Activated CD8-positive, alpha-beta memory T cell treated with anti-CD3 and anti-CD28 coated beads for 36 hours (primary cell): ENCODE data around the gene ATAD1. TPM values are rescaled to one million over a fixed set of nuclear protein-coding genes. Genes with fewer than 3 reads are reported as not detected.
"Not testable (repeated sequence)": the region's sequence is repeated elsewhere in the genome, so short reads cannot be mapped to it uniquely, and the experiment has no call there.

ENCODE experiments used
- CTCF ChIA-PET: fragments of 350-600 bp; sonication (Branson Sonifier 250); formaldehyde crosslinking; loops from one replicate; lab custom pipeline; 2021; ENCODE audit warnings: antibody characterized with exemption; lab: Charles Lee
- POLR2A ChIA-PET: fragments of 350-600 bp; sonication (Branson Sonifier 250); formaldehyde crosslinking; loops from one replicate; lab custom pipeline; 2021; ENCODE audit warnings: antibody characterized with exemption; lab: Charles Lee
- total RNA-seq, 2 experiments: library from RNA; stranded (reverse); gene quantifications; one replicate each; pipeline ENCODE4 v1.2.3, GENCODE V29; 2021

The ATAD1 gene
- total RNA-seq, 2 experiments from 2014 or later, result 57.7 to 60.1 TPM

GRCh38 chr10:87818505-87819288, 671 bp upstream of the ATAD1 start:
- ChIA-PET CTCF (interaction anchor here (1.0 to 1.7 kb wide), 7 partner anchors 9 to 301 kb away, joined by 3 to 11 read pairs (median 4); partner anchors contain the start of genes KLLN and PTEN), POLR2A (interaction anchor here (0.9 to 2.6 kb wide), 7 partner anchors 8 to 56 kb away, joined by 3 to 28 read pairs (median 3); no protein-coding TSS in a partner anchor)

- ChIA-PET CTCF (interaction anchor here (1.2 kb wide), 1 partner anchor 12 kb away, joined by 6 read pairs; no protein-coding TSS in a partner anchor), POLR2A (interaction anchor here (0.8 to 2.6 kb wide), 4 partner anchors 11 to 55 kb away, joined by 3 to 28 read pairs (median 9); no protein-coding TSS in a partner anchor)
Measured at GRCh38 chr10:87816898-87817608, 973 bp downstream of the ATAD1 start.

- POLR2A ChIA-PET, result no interaction called here
- CTCF ChIA-PET, result interaction anchor here (1.4 kb wide), 1 partner anchor 12 kb away, joined by 3 read pairs; no protein-coding TSS in a partner anchor
Measured at GRCh38 chr10:87816163-87816897, 1.7 kb downstream of the ATAD1 start.

GRCh38 chr10:87804939-87805569, 13.0 kb downstream of the ATAD1 start:
- POLR2A ChIA-PET, result no interaction called here

GRCh38 chr10:87803831-87804230, 14.2 kb downstream of the ATAD1 start:
- CTCF ChIA-PET, result interaction anchor here (0.7 kb wide), 1 partner anchor 12 kb away, joined by 3 read pairs; no protein-coding TSS in a partner anchor
- POLR2A ChIA-PET, result no interaction called here

More at GRCh38 chr10:87804939-87805569, 13.0 kb downstream of the ATAD1 start:
- CTCF ChIA-PET, result no interaction called here

GRCh38 chr10:87803328-87803727, 14.7 kb downstream of the ATAD1 start:
- ChIA-PET POLR2A (no interaction called here), CTCF (interaction anchor here (0.7 kb wide), 1 partner anchor 12 kb away, joined by 3 read pairs; no protein-coding TSS in a partner anchor)

- CTCF ChIA-PET, POLR2A ChIA-PET: not testable (repeated sequence)
Measured at GRCh38 chr10:87801813-87802435, 16.1 kb downstream of the ATAD1 start.

GRCh38 chr10:87799860-87800259, 18.2 kb downstream of the ATAD1 start:
- POLR2A ChIA-PET, result no interaction called here
- CTCF ChIA-PET, result no interaction called here

- ChIA-PET CTCF (no interaction called here), POLR2A (no interaction called here)
Measured at GRCh38 chr10:87798082-87798481, 19.9 kb downstream of the ATAD1 start.

GRCh38 chr10:87794285-87794684, 23.7 kb downstream of the ATAD1 start:
- POLR2A ChIA-PET, result no interaction called here
- CTCF ChIA-PET, result no interaction called here

- ChIA-PET POLR2A (interaction anchor here (0.6 kb wide), 1 partner anchor 42 kb away, joined by 3 read pairs; no protein-coding TSS in a partner anchor), CTCF (no interaction called here)
Measured at GRCh38 chr10:87790185-87790584, 27.8 kb downstream of the ATAD1 start.

GRCh38 chr10:87786421-87786820, 31.6 kb downstream of the ATAD1 start:
- POLR2A ChIA-PET, result no interaction called here
- CTCF ChIA-PET, result no interaction called here

- ChIA-PET POLR2A (no interaction called here), CTCF (no interaction called here)
Measured at GRCh38 chr10:87782721-87783120, 35.3 kb downstream of the ATAD1 start.

GRCh38 chr10:87781545-87781944, 36.5 kb downstream of the ATAD1 start:
- ChIA-PET CTCF (no interaction called here), POLR2A (no interaction called here)

- ChIA-PET POLR2A (no interaction called here), CTCF (interaction anchor here (1.7 kb wide), 1 partner anchor 16 kb away, joined by 3 read pairs; no protein-coding TSS in a partner anchor)
Measured at GRCh38 chr10:87776328-87776727, 41.7 kb downstream of the ATAD1 start.

GRCh38 chr10:87775766-87776165, 42.3 kb downstream of the ATAD1 start:
- ChIA-PET CTCF (interaction anchor here (1.7 kb wide), 1 partner anchor 15 kb away, joined by 3 read pairs; no protein-coding TSS in a partner anchor), POLR2A (interaction anchor here (0.7 kb wide), 1 partner anchor 117 kb away, joined by 5 read pairs; no protein-coding TSS in a partner anchor)

GRCh38 chr10:87771871-87772500, 46.0 kb downstream of the ATAD1 start:
- ChIA-PET CTCF (interaction anchor here (1.1 kb wide), 1 partner anchor 37 kb away, joined by 3 read pairs; no protein-coding TSS in a partner anchor), POLR2A (no interaction called here)

- ChIA-PET POLR2A (no interaction called here), CTCF (no interaction called here)
Measured at GRCh38 chr10:87767253-87767652, 50.8 kb downstream of the ATAD1 start.
